ENCODE data around the gene SNCB. TPM values are rescaled to one million over a fixed set of nuclear protein-coding genes. Genes with fewer than 3 reads are reported as not detected.

The SNCB gene
- total and polyA plus RNA-seq, 2 experiments from 2014 or later, result not detected

GRCh38 chr5:176608937-176609723, 21.2 kb downstream of the SNCB start:
- no peak overlapping the region; the same call in 1 of the 2 replicates for H2AFZ ChIP-seq

GRCh38 chr5:176608142-176608705, 22.1 kb downstream of the SNCB start:
- Histone ChIP-seq H3K27me3 (replicated peaks; ENCODE audit: insufficient read depth) (no peaks in the 10 kb centered on the region), H3K4me2 (ENCODE audit: unreplicated experiment) (no peak overlapping the region), H3K27ac (no peak overlapping the region), H3K9ac (no peak overlapping the region), H3K4me1 (ENCODE audit: insufficient read depth) (no peaks in the 10 kb centered on the region), H3F3A (ENCODE audit: insufficient read depth) (0 out of 2 replicates have a peak, but pooled peaks cover 4% of the 10 kb centered on the region), H3K9me2 (ENCODE audit: insufficient read depth) (no peaks in the 10 kb centered on the region), H2AFZ (no peak overlapping the region), H3K9me3 (ENCODE audit: low read depth) (no peaks in the 10 kb centered on the region), H3K36me3 (ENCODE audit: low read depth) (no peaks in the 10 kb centered on the region), H3K4me3 (no peak overlapping the region), H4K20me1 (ENCODE audit: insufficient read depth) (no peaks in the 10 kb centered on the region), H3K79me2 (ENCODE audit: insufficient read depth) (no peaks in the 10 kb centered on the region)
- DNase-seq, result no peak
- TF ChIP-seq EZH2 (IDR thresholded peaks at IDR 0.05; ENCODE audit: insufficient read depth, poor library complexity, severe bottlenecking) (no peak), EZH2phosphoT487 (IDR thresholded peaks at IDR 0.05; ENCODE audit: insufficient read depth, low read depth) (no peak)
- in situ Hi-C loops (cut with MboI), result no loop called here
- 97 to 98% methylated on average over 4 of the region's 4 CpGs for WGBS, 2 experiments (ENCODE audit: low coverage in 1 of 2, low lambda C conversion rate in 2 of 2, missing lambda C conversion rate in 2 of 2)

More at GRCh38 chr5:176608937-176609723, 21.2 kb downstream of the SNCB start:
- Histone ChIP-seq H3K9ac (peak overlapping the region; percentile 55; the same call in 1 of the 2 replicates), H3F3A (ENCODE audit: insufficient read depth) (0 out of 2 replicates have a peak, but pooled peaks cover 4% of the 10 kb centered on the region), H3K4me1 (ENCODE audit: insufficient read depth) (peaks cover 5% of the 10 kb centered on the region), H3K4me2 (ENCODE audit: unreplicated experiment) (peak overlapping the region; percentile 53), H3K9me2 (ENCODE audit: insufficient read depth) (no peaks in the 10 kb centered on the region), H4K20me1 (ENCODE audit: insufficient read depth) (no peaks in the 10 kb centered on the region), H3K79me2 (ENCODE audit: insufficient read depth) (no peaks in the 10 kb centered on the region), H3K9me3 (ENCODE audit: low read depth) (no peaks in the 10 kb centered on the region), H3K36me3 (ENCODE audit: low read depth) (no peaks in the 10 kb centered on the region), H3K27ac (no peak overlapping the region), H3K4me3 (peak overlapping the region; percentile 74), H3K27me3 (replicated peaks; ENCODE audit: insufficient read depth) (no peaks in the 10 kb centered on the region)
- TF ChIP-seq EZH2phosphoT487 (IDR thresholded peaks at IDR 0.05; ENCODE audit: insufficient read depth, low read depth) (no peak), EZH2 (IDR thresholded peaks at IDR 0.05; ENCODE audit: insufficient read depth, poor library complexity, severe bottlenecking) (no peak)
- in situ Hi-C loops (cut with MboI), result no loop called here
- peak; percentile 38 for DNase-seq
- WGBS, 2 experiments (ENCODE audit: low coverage in 1 of 2, low lambda C conversion rate in 2 of 2, missing lambda C conversion rate in 2 of 2), result 29 to 47% methylated on average over 31 to 43 of the region's 46 CpGs

GRCh38 chr5:176606875-176607274, 23.5 kb downstream of the SNCB start:
- DNase-seq, result no peak
- Histone ChIP-seq H3K9ac (no peak overlapping the region), H3K4me2 (ENCODE audit: unreplicated experiment) (no peak overlapping the region), H3F3A (ENCODE audit: insufficient read depth) (0 out of 2 replicates have a peak, but pooled peaks cover 4% of the 10 kb centered on the region), H3K79me2 (ENCODE audit: insufficient read depth) (no peaks in the 10 kb centered on the region), H3K4me3 (no peak overlapping the region), H3K36me3 (ENCODE audit: low read depth) (no peaks in the 10 kb centered on the region), H3K27me3 (replicated peaks; ENCODE audit: insufficient read depth) (no peaks in the 10 kb centered on the region), H3K4me1 (ENCODE audit: insufficient read depth) (no peaks in the 10 kb centered on the region), H2AFZ (no peak overlapping the region), H3K9me2 (ENCODE audit: insufficient read depth) (no peaks in the 10 kb centered on the region), H3K9me3 (ENCODE audit: low read depth) (no peaks in the 10 kb centered on the region), H3K27ac (no peak overlapping the region), H4K20me1 (ENCODE audit: insufficient read depth) (no peaks in the 10 kb centered on the region)
- in situ Hi-C loops (cut with MboI), result no loop called here
- 84 to 87% methylated on average over 3 of the region's 3 CpGs for WGBS, 2 experiments (ENCODE audit: low coverage in 1 of 2, low lambda C conversion rate in 2 of 2, missing lambda C conversion rate in 2 of 2)
- TF ChIP-seq EZH2phosphoT487 (IDR thresholded peaks at IDR 0.05; ENCODE audit: insufficient read depth, low read depth) (no peak), EZH2 (IDR thresholded peaks at IDR 0.05; ENCODE audit: insufficient read depth, poor library complexity, severe bottlenecking) (no peak)

GRCh38 chr5:176606032-176606431, 24.3 kb downstream of the SNCB start:
- Histone ChIP-seq H3K79me2 (ENCODE audit: insufficient read depth) (no peaks in the 10 kb centered on the region), H2AFZ (no peak overlapping the region), H3K9ac (no peak overlapping the region), H3K27ac (no peak overlapping the region), H3K4me3 (no peak overlapping the region), H3K27me3 (replicated peaks; ENCODE audit: insufficient read depth) (no peaks in the 10 kb centered on the region), H3K4me1 (ENCODE audit: insufficient read depth) (no peaks in the 10 kb centered on the region), H4K20me1 (ENCODE audit: insufficient read depth) (no peaks in the 10 kb centered on the region), H3K9me2 (ENCODE audit: insufficient read depth) (no peaks in the 10 kb centered on the region), H3K9me3 (ENCODE audit: low read depth) (no peaks in the 10 kb centered on the region), H3F3A (ENCODE audit: insufficient read depth) (0 out of 2 replicates have a peak, but pooled peaks cover 3% of the 10 kb centered on the region), H3K36me3 (ENCODE audit: low read depth) (no peaks in the 10 kb centered on the region), H3K4me2 (ENCODE audit: unreplicated experiment) (no peak overlapping the region)
- no peak for TF ChIP-seq EZH2 (IDR thresholded peaks at IDR 0.05; ENCODE audit: insufficient read depth, poor library complexity, severe bottlenecking)
- no peak for TF ChIP-seq EZH2phosphoT487 (IDR thresholded peaks at IDR 0.05; ENCODE audit: insufficient read depth, low read depth)
- in situ Hi-C loops (cut with MboI), result no loop called here
- no peak for DNase-seq
- WGBS, 2 experiments (ENCODE audit: low coverage in 1 of 2, low lambda C conversion rate in 2 of 2, missing lambda C conversion rate in 2 of 2), result 82 to 89% methylated on average over 3 of the region's 3 CpGs

Measured in GM23248 (cell line).